Measurements from ENCODE around the gene GPC5.

DNA sequence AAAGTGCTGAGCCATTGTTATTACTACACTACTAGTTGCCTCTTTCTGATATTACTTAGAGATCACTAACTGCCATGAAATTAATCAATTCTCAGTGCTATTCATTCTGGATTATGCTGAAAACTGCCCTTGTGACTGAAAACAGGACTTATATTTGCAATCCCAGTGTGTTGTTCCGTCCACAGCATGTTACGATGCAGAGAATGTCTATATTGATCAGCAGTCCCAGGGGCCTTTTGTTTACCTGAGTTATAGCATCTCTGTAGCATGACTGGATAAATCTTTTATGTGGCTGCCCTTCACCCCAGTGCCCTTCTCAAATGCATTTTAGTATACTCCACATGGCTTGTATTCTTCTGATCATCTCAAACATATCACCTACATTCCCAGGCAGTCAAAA lies 251.0 kb downstream of the GPC5 start:
- TF ChIP-seq EZH2 (IDR thresholded peaks at IDR 0.05; ENCODE audit: borderline replicate concordance, low read length): no peak
- TF ChIP-seq, protein P1, sequence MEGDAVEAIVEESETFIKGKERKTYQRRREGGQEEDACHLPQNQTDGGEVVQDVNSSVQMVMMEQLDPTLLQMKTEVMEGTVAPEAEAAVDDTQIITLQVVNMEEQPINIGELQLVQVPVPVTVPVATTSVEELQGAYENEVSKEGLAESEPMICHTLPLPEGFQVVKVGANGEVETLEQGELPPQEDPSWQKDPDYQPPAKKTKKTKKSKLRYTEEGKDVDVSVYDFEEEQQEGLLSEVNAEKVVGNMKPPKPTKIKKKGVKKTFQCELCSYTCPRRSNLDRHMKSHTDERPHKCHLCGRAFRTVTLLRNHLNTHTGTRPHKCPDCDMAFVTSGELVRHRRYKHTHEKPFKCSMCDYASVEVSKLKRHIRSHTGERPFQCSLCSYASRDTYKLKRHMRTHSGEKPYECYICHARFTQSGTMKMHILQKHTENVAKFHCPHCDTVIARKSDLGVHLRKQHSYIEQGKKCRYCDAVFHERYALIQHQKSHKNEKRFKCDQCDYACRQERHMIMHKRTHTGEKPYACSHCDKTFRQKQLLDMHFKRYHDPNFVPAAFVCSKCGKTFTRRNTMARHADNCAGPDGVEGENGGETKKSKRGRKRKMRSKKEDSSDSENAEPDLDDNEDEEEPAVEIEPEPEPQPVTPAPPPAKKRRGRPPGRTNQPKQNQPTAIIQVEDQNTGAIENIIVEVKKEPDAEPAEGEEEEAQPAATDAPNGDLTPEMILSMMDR (IDR thresholded peaks at IDR 0.05; ENCODE audit: low read length): no peak

Data from OCI-LY1 (cell line).